RPMI8226 (cell line): ENCODE results near the gene GYS1.
"Not testable (repeated sequence)": the region's sequence is repeated elsewhere in the genome, so short reads cannot be mapped to it uniquely, and the experiment has no call there.

Experiments used
- DNase-seq: peaks from one replicate; pipeline ENCODE4 v3.0.0-alpha.2; 2015

Gene GYS1

DNA sequence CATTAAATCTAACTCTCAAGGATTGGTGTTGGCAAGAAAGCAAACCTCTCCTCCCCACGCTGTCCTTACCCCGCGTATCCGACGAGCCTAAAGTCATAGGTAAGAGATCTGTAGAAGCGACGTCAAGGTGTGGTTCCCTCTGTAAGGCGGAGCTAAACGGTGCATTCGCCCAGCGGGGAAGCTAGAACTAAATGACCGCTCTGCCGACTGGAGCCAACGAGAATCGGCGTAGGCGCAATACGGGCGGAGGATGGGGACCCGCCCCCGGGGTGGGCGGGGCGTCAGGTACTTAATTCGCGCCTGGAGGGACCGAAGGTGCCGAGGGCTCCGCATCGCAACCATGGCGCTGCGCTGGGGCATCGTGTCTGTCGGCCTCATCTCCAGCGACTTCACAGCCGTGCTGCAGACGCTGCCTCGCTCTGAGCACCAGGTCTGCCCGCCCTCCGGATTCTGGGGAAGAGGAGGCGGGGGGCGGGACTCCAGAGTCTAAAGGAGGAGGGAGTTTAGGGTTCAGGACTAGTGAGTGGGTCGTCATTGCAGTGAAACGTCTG, 59.7 kb downstream of the GYS1 start, which contains the start of gene DHDH:
DHDH (plus strand) TSS at position 318 of the 551 bp plus-strand sequence; CDS start at position 341, 23 bp downstream.
- DNase-seq: peak; percentile 91

DNA sequence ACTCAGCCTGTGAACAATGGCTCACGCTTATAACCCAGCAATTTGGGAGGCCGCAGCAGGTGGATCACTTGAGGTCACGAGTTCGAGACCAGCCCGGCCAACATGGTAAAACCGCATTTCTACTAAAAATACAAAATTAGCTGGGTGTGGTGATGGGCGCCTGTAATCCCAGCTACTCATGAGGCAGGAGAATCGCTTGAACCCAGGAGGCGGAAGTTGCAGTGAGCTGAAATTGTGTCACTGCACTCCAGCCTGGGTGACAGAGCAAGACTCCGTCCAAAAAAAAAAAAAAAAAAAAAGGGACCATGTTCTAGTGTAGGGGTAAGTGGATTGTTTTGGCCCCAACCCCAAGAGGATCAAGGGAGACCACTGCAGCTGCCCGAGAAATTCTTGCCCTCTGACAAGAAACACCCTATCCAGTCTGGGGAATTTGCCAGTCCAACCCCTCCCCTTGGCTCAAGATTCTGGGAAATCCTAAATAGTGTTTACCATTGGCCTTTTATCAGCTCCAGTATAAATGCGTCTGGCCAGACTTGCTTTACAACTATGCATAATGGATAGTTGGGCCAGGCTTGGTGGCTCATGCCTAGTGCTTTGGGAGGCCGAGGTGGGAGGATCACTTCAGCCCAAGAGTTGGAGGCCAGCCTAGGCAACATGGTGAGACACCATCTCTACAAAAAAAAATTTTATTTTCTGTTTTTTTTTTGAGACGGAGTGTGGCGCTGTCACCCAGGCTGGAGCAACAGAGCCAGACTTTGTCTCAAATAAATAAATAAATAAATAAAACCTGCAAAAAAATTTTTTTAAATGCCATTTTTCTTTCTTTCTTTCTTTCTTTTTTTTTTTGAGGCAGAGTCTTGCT, 64.7 kb downstream of the GYS1 start:
- no peak for DNase-seq

- DNase-seq: not testable (repeated sequence)
These were observed 65.4 kb downstream of the GYS1 start for GRCh38 chr19:48927692-48928091.

- DNase-seq: peak; percentile 50
These were observed 66.2 kb downstream of the GYS1 start for GRCh38 chr19:48926909-48927308.

GRCh38 chr19:48925890-48926289, 67.2 kb downstream of the GYS1 start:
- DNase-seq: not testable (repeated sequence)

DNA sequence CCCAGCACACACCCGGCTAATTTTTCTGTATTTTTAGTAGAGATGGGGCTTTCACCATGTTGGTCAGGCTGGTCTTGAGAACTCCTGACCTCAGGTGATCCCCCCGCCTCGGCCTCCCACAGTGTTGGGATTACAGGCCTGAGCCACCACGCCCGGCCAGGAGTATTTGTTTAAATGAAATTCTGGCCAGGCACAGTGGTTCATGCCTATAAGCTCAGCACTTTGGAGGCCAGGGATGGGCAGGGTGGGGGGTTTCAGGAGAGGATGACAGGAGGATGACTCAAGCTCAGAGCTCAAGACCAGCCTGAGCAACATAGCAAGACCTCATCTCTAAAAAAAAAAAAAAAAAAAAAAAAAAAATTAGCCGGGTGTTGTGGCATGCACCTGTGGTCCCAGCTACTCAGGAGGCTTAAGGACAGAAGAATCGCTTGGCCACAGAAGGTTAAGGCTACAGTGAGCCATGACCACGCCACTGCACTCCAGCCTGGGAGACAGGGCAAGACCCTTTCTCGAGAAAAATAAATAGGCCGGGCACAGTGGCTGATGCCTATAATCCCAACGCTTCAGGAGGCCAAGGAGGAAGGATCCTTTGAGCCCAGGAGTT, 67.8 kb downstream of the GYS1 start:
- DNase-seq: no peak

DNA sequence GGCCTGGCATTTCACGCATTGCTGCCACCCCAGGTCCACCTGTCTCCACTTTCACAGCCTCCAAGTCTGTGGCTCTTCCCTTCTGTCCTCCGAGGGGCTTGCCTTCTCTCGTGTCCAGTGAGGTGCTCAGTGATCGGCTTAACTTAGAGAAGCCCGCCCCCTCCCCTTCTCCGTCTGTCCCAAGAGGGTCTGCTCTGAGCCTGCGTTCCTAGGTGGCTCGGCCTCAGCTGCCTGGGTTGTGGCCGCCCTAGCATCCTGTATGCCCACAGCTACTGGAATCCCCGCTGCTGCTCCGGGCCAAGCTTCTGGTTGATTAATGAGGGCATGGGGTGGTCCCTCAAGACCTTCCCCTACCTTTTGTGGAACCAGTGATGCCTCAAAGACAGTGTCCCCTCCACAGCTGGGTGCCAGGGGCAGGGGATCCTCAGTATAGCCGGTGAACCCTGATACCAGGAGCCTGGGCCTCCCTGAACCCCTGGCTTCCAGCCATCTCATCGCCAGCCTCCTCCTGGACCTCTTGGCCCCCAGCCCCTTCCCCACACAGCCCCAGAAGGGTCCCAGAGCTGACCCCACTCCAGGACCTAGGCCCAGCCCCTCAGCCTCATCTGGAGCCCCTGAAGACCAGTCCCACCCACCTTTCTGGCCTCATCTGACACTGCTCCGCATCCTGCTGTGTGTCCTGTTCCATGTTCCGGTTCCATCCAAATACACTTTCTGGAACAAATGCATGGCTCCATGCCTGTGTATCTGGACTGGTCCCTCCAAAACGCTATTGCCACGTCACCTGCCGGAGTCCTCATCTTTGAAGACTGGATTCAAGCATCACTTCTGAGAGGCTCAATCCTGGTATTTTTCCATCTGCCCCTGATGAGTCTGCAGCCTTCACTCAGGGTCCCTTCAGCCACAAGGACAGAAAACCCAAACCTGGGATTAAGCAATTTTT, 70.3 kb downstream of the GYS1 start:
- DNase-seq: no peak

GRCh38 chr19:48921721-48922500, 71.2 kb downstream of the GYS1 start:
- DNase-seq: no peak

DNA sequence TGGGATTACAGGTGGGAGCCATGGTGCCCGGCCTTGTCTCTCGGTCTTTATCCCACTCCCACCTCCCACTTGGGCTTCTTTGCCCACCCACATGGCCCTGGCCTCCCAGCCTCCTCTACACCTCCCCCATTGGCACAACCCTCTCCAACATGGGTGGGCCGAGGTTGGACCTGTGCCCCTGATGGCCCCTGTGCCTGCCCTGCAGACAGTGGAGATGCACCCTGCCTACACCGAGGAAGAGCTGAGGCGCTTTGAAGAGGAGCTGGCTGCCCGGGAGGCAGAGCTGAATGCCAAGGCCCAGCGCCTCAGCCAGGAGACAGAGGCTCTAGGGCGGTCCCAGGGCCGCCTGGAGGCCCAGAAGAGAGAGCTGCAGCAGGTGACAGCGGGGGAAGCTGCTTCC, 72.2 kb downstream of the GYS1 start:
- no peak for DNase-seq

GRCh38 chr19:48919271-48919670, 73.8 kb downstream of the GYS1 start:
- DNase-seq: not testable (repeated sequence)

DNA sequence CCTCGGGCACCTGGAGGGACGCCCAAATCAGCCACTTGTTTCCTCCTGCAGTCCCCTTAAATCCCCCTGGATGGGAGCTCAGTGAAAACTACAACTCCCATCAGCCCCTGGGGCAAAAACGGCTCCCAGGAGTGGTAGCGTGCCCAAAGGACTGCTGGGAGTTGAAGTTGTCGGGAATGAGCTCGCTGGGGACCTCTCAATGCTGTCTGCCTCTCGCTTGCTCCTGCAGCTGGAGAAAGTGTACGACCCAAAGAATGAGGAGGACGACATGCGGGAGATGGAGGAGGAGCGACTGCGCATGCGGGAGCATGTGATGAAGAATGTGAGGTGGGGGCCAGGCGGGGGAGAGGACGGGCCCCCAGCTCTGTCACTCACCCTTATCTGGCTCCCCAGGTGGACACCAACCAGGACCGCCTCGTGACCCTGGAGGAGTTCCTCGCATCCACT, 74.3 kb downstream of the GYS1 start:
- no peak for DNase-seq
